ENCODE data around the gene RBM10.

Gene RBM10

GRCh38 chrX:47198026-47198686 lies 53.1 kb downstream of the RBM10 start:
- peaks cover 49 to 62% of the 10 kb centered on the region in 2 donors for H3K36me3 ChIP-seq (ENCODE audit: control insufficient read depth in 2 of 2, insufficient read depth in 2 of 2, low read length in 2 of 2)
- H3K4me1 ChIP-seq (ENCODE audit: control insufficient read depth in 2 of 2, insufficient read depth in 2 of 2, low read length in 2 of 2), result peaks cover 25 to 26% of the 10 kb centered on the region in 2 donors
- H3K9me3 ChIP-seq (ENCODE audit: control insufficient read depth in 2 of 2, low read length in 2 of 2), result no peaks in the 10 kb centered on the region
- H3K27ac ChIP-seq (ENCODE audit: low read depth in 2 of 2, low read length in 2 of 2), result no peak overlapping the region
- no peak overlapping the region for H3K4me3 ChIP-seq (ENCODE audit: low read length in 2 of 2)
- H3K27me3 ChIP-seq (ENCODE audit: control insufficient read depth in 2 of 2, insufficient read depth in 2 of 2, low read length in 2 of 2), result no peaks in the 10 kb centered on the region
- H3K9ac ChIP-seq (ENCODE audit: low read depth in 1 of 2, low read length in 2 of 2), result no peak overlapping the region

DNA sequence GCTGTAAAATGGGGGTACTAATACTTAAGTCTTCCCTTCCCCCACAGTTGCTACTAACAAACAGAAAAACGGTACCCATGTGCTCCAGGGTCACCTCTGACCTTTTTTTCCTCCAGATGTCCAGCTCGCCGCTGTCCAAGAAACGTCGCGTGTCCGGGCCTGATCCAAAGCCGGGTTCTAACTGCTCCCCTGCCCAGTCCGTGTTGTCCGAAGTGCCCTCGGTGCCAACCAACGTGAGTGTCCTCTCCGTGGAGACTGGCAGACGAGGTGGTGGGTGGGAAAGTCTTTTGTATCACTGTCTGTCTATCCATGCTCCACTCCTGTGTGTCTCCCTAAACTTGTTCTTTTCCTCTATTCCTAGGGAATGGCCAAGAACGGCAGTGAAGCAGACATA lies 53.7 kb downstream of the RBM10 start:
- Histone ChIP-seq H3K27ac (ENCODE audit: low read depth in 2 of 2, low read length in 2 of 2) (no peak overlapping the region), H3K4me1 (ENCODE audit: control insufficient read depth in 2 of 2, insufficient read depth in 2 of 2, low read length in 2 of 2) (peaks cover 22 to 24% of the 10 kb centered on the region in 2 donors), H3K36me3 (ENCODE audit: control insufficient read depth in 2 of 2, insufficient read depth in 2 of 2, low read length in 2 of 2) (peaks cover 52 to 66% of the 10 kb centered on the region in 2 donors), H3K27me3 (ENCODE audit: control insufficient read depth in 2 of 2, insufficient read depth in 2 of 2, low read length in 2 of 2) (no peaks in the 10 kb centered on the region), H3K9me3 (ENCODE audit: control insufficient read depth in 2 of 2, low read length in 2 of 2) (no peaks in the 10 kb centered on the region), H3K9ac (ENCODE audit: low read depth in 1 of 2, low read length in 2 of 2) (no peak overlapping the region), H3K4me3 (ENCODE audit: low read length in 2 of 2) (no peak overlapping the region)

GRCh38 chrX:47199286-47199685 lies 54.3 kb downstream of the RBM10 start:
- H3K4me1 ChIP-seq (ENCODE audit: control insufficient read depth in 2 of 2, insufficient read depth in 2 of 2, low read length in 2 of 2), result peaks cover 21 to 24% of the 10 kb centered on the region in 2 donors
- no peak overlapping the region for H3K27ac ChIP-seq (ENCODE audit: low read depth in 2 of 2, low read length in 2 of 2)
- no peaks in the 10 kb centered on the region for H3K27me3 ChIP-seq (ENCODE audit: control insufficient read depth in 2 of 2, insufficient read depth in 2 of 2, low read length in 2 of 2)
- H3K9me3 ChIP-seq (ENCODE audit: control insufficient read depth in 2 of 2, low read length in 2 of 2), result no peaks in the 10 kb centered on the region
- H3K9ac ChIP-seq (ENCODE audit: low read depth in 1 of 2, low read length in 2 of 2), result no peak overlapping the region
- peaks cover 57 to 69% of the 10 kb centered on the region in 2 donors for H3K36me3 ChIP-seq (ENCODE audit: control insufficient read depth in 2 of 2, insufficient read depth in 2 of 2, low read length in 2 of 2)
- H3K4me3 ChIP-seq (ENCODE audit: low read length in 2 of 2), result no peak overlapping the region

GRCh38 chrX:47200385-47201150 lies 55.5 kb downstream of the RBM10 start:
- H3K4me3 ChIP-seq (ENCODE audit: low read length in 2 of 2), result no peak overlapping the region
- H3K27me3 ChIP-seq (ENCODE audit: control insufficient read depth in 2 of 2, insufficient read depth in 2 of 2, low read length in 2 of 2), result no peaks in the 10 kb centered on the region
- peaks cover 13 to 16% of the 10 kb centered on the region in 2 donors for H3K4me1 ChIP-seq (ENCODE audit: control insufficient read depth in 2 of 2, insufficient read depth in 2 of 2, low read length in 2 of 2)
- H3K36me3 ChIP-seq (ENCODE audit: control insufficient read depth in 2 of 2, insufficient read depth in 2 of 2, low read length in 2 of 2), result peaks cover 69 to 81% of the 10 kb centered on the region in 2 donors
- H3K9me3 ChIP-seq (ENCODE audit: control insufficient read depth in 2 of 2, low read length in 2 of 2), result no peaks in the 10 kb centered on the region
- H3K9ac ChIP-seq (ENCODE audit: low read depth in 1 of 2, low read length in 2 of 2), result no peak overlapping the region
- peak overlapping the region; percentile 32 to 44 for H3K27ac ChIP-seq (ENCODE audit: low read depth in 2 of 2, low read length in 2 of 2)

DNA sequence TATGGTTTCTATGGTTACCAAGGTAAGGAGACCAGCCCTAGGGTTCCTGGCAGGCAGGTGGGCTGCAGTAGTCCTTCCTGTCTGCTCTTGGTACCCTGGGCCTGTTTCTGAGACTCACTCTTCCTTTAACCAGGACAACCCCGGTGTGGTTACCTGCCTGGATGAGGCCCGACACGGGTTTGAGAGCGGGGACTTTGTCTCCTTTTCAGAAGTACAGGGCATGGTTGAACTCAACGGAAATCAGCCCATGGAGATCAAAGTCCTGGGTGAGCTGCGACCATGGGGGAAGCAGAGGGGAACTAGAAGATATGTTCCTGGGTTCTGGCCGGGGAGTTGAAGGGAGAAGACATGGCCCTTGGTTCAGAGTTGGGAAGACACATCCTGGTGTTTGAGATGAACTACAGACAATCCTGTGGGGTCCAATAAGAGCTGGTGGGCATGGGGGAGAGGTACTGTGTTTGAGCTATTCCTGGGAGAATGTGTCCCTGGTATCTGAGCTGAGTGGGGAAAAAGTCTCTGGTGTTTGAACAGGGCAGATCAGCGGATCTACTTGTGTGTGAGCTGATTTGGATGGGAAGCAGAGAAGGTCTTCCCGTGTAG lies 56.4 kb downstream of the RBM10 start:
- Histone ChIP-seq H3K27ac (ENCODE audit: low read depth in 2 of 2, low read length in 2 of 2) (no peak overlapping the region), H3K9ac (ENCODE audit: low read depth in 1 of 2, low read length in 2 of 2) (no peak overlapping the region), H3K4me1 (ENCODE audit: control insufficient read depth in 2 of 2, insufficient read depth in 2 of 2, low read length in 2 of 2) (peaks cover 8% of the 10 kb centered on the region in 2 donors), H3K4me3 (ENCODE audit: low read length in 2 of 2) (no peak overlapping the region), H3K27me3 (ENCODE audit: control insufficient read depth in 2 of 2, insufficient read depth in 2 of 2, low read length in 2 of 2) (no peaks in the 10 kb centered on the region), H3K36me3 (ENCODE audit: control insufficient read depth in 2 of 2, insufficient read depth in 2 of 2, low read length in 2 of 2) (peaks cover 76 to 86% of the 10 kb centered on the region in 2 donors), H3K9me3 (ENCODE audit: control insufficient read depth in 2 of 2, low read length in 2 of 2) (no peaks in the 10 kb centered on the region)

- Histone ChIP-seq H3K36me3 (ENCODE audit: control insufficient read depth in 2 of 2, insufficient read depth in 2 of 2, low read length in 2 of 2) (peaks cover 83 to 88% of the 10 kb centered on the region in 2 donors), H3K27ac (ENCODE audit: low read depth in 2 of 2, low read length in 2 of 2) (no peak overlapping the region), H3K4me3 (ENCODE audit: low read length in 2 of 2) (no peak overlapping the region)
Observed at GRCh38 chrX:47202316-47202715, 57.3 kb downstream of the RBM10 start.

DNA sequence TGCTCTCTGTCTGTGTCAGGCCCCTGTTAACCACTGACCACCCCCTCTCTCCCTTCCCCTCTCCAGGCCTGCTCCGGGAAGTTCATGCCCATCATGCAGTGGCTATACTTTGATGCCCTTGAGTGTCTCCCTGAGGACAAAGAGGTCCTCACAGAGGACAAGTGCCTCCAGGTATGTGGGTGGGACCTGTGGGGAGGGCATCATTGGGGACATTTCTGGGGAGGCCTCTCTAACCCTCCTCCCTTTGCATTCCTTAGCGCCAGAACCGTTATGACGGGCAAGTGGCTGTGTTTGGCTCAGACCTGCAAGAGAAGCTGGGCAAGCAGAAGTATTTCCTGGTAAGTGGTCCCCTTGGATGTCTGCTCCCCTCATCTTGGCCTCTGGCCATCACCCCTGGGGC lies 57.9 kb downstream of the RBM10 start:
- Histone ChIP-seq H3K9me3 (ENCODE audit: control insufficient read depth in 2 of 2, low read length in 2 of 2) (no peaks in the 10 kb centered on the region), H3K36me3 (ENCODE audit: control insufficient read depth in 2 of 2, insufficient read depth in 2 of 2, low read length in 2 of 2) (peaks cover 88 to 92% of the 10 kb centered on the region in 2 donors), H3K4me1 (ENCODE audit: control insufficient read depth in 2 of 2, insufficient read depth in 2 of 2, low read length in 2 of 2) (peaks cover 0 to 3% of the 10 kb centered on the region in 2 donors), H3K9ac (ENCODE audit: low read depth in 1 of 2, low read length in 2 of 2) (no peak overlapping the region), H3K27ac (ENCODE audit: low read depth in 2 of 2, low read length in 2 of 2) (no peak overlapping the region), H3K4me3 (ENCODE audit: low read length in 2 of 2) (no peak overlapping the region), H3K27me3 (ENCODE audit: control insufficient read depth in 2 of 2, insufficient read depth in 2 of 2, low read length in 2 of 2) (no peaks in the 10 kb centered on the region)

More at GRCh38 chrX:47202316-47202715, 57.3 kb downstream of the RBM10 start:
- peaks cover 0 to 3% of the 10 kb centered on the region in 2 donors for H3K4me1 ChIP-seq (ENCODE audit: control insufficient read depth in 2 of 2, insufficient read depth in 2 of 2, low read length in 2 of 2)
- H3K27me3 ChIP-seq (ENCODE audit: control insufficient read depth in 2 of 2, insufficient read depth in 2 of 2, low read length in 2 of 2), result no peaks in the 10 kb centered on the region
- H3K9me3 ChIP-seq (ENCODE audit: control insufficient read depth in 2 of 2, low read length in 2 of 2), result no peaks in the 10 kb centered on the region
- H3K9ac ChIP-seq (ENCODE audit: low read depth in 1 of 2, low read length in 2 of 2), result no peak overlapping the region

- Histone ChIP-seq H3K9ac (ENCODE audit: low read depth in 1 of 2, low read length in 2 of 2) (no peak overlapping the region), H3K9me3 (ENCODE audit: control insufficient read depth in 2 of 2, low read length in 2 of 2) (no peaks in the 10 kb centered on the region), H3K27me3 (ENCODE audit: control insufficient read depth in 2 of 2, insufficient read depth in 2 of 2, low read length in 2 of 2) (no peaks in the 10 kb centered on the region), H3K27ac (ENCODE audit: low read depth in 2 of 2, low read length in 2 of 2) (no peak overlapping the region), H3K4me3 (ENCODE audit: low read length in 2 of 2) (no peak overlapping the region), H3K4me1 (ENCODE audit: control insufficient read depth in 2 of 2, insufficient read depth in 2 of 2, low read length in 2 of 2) (peaks cover 0 to 3% of the 10 kb centered on the region in 2 donors), H3K36me3 (ENCODE audit: control insufficient read depth in 2 of 2, insufficient read depth in 2 of 2, low read length in 2 of 2) (peaks cover 86 to 90% of the 10 kb centered on the region in 2 donors)
Observed at GRCh38 chrX:47204970-47205369, 59.9 kb downstream of the RBM10 start.

- H3K36me3 ChIP-seq (ENCODE audit: control insufficient read depth in 2 of 2, insufficient read depth in 2 of 2, low read length in 2 of 2), result peaks cover 86 to 90% of the 10 kb centered on the region in 2 donors
- no peak overlapping the region for H3K27ac ChIP-seq (ENCODE audit: low read depth in 2 of 2, low read length in 2 of 2)
- H3K4me3 ChIP-seq (ENCODE audit: low read length in 2 of 2), result no peak overlapping the region
- peaks cover 0 to 3% of the 10 kb centered on the region in 2 donors for H3K27me3 ChIP-seq (ENCODE audit: control insufficient read depth in 2 of 2, insufficient read depth in 2 of 2, low read length in 2 of 2)
- no peak overlapping the region for H3K9ac ChIP-seq (ENCODE audit: low read depth in 1 of 2, low read length in 2 of 2)
- no peaks in the 10 kb centered on the region for H3K4me1 ChIP-seq (ENCODE audit: control insufficient read depth in 2 of 2, insufficient read depth in 2 of 2, low read length in 2 of 2)
- no peaks in the 10 kb centered on the region for H3K9me3 ChIP-seq (ENCODE audit: control insufficient read depth in 2 of 2, low read length in 2 of 2)
Observed at GRCh38 chrX:47206316-47206715, 61.3 kb downstream of the RBM10 start.

GRCh38 chrX:47208108-47208507 lies 63.1 kb downstream of the RBM10 start:
- Histone ChIP-seq H3K4me3 (ENCODE audit: low read length in 2 of 2) (no peak overlapping the region), H3K9me3 (ENCODE audit: control insufficient read depth in 2 of 2, low read length in 2 of 2) (no peaks in the 10 kb centered on the region), H3K4me1 (ENCODE audit: control insufficient read depth in 2 of 2, insufficient read depth in 2 of 2, low read length in 2 of 2) (no peaks in the 10 kb centered on the region), H3K27ac (ENCODE audit: low read depth in 2 of 2, low read length in 2 of 2) (no peak overlapping the region), H3K9ac (ENCODE audit: low read depth in 1 of 2, low read length in 2 of 2) (no peak overlapping the region), H3K27me3 (ENCODE audit: control insufficient read depth in 2 of 2, insufficient read depth in 2 of 2, low read length in 2 of 2) (peaks cover 0 to 3% of the 10 kb centered on the region in 2 donors), H3K36me3 (ENCODE audit: control insufficient read depth in 2 of 2, insufficient read depth in 2 of 2, low read length in 2 of 2) (peaks cover 86 to 90% of the 10 kb centered on the region in 2 donors)

Measured in mucosa of rectum (tissue), 2 donors.